ENCODE measurements around the gene CD44.

Gene CD44

DNA sequence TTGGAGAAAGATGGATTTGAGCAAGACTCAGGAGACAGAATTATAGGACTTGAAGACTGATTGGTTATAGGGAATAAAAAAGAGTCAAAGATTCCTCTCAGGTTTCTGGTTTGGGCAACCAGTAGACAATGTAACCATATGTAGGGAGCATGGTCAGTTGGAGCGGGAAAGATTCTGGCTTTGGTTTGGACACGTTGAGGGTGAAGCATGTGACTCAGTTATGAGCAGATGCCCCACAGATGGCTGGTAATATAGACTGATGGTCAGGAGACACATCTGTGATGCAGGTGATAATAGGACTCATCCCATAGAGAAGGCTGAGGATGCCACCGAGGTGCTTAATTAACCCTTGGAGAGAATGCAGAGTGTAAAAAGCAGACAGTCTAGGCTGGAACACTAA, 132.1 kb downstream of the CD44 start:
- no peak for DNase-seq

GRCh38 chr11:35272391-35272902, 133.5 kb downstream of the CD44 start:
- no peak for DNase-seq

DNA sequence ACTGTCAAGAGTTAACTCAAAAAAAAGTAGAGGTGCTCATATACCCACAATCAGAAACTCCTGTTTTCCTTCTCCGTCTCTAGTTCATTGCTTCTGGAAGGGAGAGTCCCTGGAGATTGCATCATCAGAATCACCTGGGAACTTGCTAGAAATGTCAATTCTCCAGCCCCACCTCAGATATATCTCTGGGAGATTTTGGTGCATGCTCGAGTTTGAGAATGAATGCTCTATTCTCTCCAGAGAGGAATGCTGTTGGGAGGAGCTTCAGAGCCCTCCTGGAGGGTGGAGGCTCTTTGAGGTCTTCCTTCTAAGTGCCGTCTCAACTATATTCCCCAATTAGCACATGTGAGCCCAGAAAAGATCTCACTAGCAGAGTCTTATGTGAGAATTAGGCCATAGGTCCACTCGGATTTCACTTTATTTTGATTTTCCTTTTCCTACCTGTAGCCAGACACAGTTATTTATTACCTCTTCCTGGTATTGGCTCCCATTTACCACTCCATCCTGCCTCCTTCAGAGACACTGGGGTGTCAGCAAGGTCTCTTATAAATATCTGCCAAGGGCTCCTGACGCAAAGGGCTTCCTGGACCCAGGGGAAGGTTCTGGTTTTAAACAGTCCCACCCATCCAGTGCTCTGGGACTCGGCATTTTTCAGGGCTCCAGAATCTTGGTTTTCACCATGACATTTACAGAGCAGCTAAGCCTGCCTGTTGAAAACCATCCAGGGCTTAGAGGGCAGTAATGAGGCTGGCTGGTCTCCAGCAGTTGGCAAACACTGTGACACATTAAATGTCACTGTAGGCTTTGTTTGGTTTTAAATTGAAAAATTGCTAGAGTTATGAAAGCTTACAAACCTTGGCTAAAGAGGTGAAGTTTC, 136.2 kb downstream of the CD44 start:
- peak; percentile 66 for DNase-seq

GRCh38 chr11:35275786-35276170, 136.8 kb downstream of the CD44 start:
- DNase-seq = no peak

GRCh38 chr11:35276396-35277145, 137.6 kb downstream of the CD44 start:
- DNase-seq = no peak

GRCh38 chr11:35277827-35278226, 138.9 kb downstream of the CD44 start:
- no peak for DNase-seq

- DNase-seq = no peak
These were observed 141.8 kb downstream of the CD44 start for GRCh38 chr11:35280727-35281126.

DNA sequence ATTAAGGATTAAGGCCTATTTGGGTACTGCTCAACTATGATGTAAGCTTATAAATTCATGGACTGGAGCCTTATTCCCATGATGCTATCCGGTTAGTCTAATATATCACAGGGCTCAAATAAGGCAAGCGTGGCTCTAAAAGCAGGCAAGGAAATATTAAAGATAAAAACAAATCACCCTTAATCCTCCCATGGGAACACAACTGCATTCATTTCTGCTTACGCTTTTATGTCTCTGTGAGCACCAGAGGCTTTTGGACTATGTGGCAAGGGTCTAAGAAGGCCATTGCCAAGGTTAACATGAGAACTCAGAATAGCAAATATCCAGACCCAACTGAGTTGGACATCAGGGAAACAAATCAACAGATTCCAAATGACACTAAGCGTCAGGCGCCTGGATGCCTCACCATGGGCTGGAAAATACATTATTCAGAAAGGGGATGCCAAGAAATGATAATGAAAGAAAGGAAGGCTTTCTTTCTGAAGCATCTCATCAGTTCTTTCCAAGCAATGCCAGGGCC, 142.3 kb downstream of the CD44 start:
- no peak for DNase-seq
